HCT116 (cell line): ENCODE measurements around the gene CD22. TPM values are rescaled to one million over a fixed set of nuclear protein-coding genes. Genes with fewer than 3 reads are reported as not detected.

Experiments used
- ATAC-seq: fragments of 200-7000 bp; cut with Tn5 transposase; 2 replicates; pipeline ENCODE4 v1.9.1; 2020; ENCODE audit warnings: mild to moderate bottlenecking, moderate library complexity
- BruUV-seq: library from RNA; stranded (reverse); fragments of 400-500 nt; replicated peaks from 2 replicates; lab custom pipeline; 2021; lab: Mats Ljungman, UMichigan
- CTCF ChIA-PET: fragments of 300-600 bp; sonication (Branson Sonifier 250); formaldehyde crosslinking; loops from one replicate; lab custom pipeline; 2021; ENCODE audit warnings: antibody characterized with exemption; lab: Charles Lee
- POLR2A ChIA-PET: fragments of 300-600, 350-600 bp; sonication (Branson Sonifier 250); formaldehyde crosslinking; loops from one replicate; lab custom pipeline; 2021; ENCODE audit warnings: antibody characterized with exemption; lab: Charles Lee
- RAD21 ChIA-PET, 2 experiments: fragments of 300-600 bp; sonication (Branson Sonifier 250); formaldehyde crosslinking; loops; one replicate each; lab custom pipeline; 2023; ENCODE audit warnings: low total read pairs in 2 of 2; ENCODE audit not compliant: uncharacterized antibody in 2 of 2, unreplicated experiment in 2 of 2, low non-redundant PET in 1 of 2; lab: Charles Lee
- DNase-seq: peaks from one replicate; pipeline ENCODE4 v3.0.0-alpha.2; 2010; ENCODE audit warnings: low read depth, low spot score
- H2AFZ ChIP-seq: fragments of 200-600 bp; shearing (Covaris generic), sonication (generic); 2 replicates; pipeline ENCODE4 v1.6.1; 2017; ENCODE audit warnings: low read depth, mixed run types, mixed read lengths, antibody characterized with exemption, low read length; ENCODE audit not compliant: poor library complexity, severe bottlenecking
- H3K27ac ChIP-seq: 2 replicates; pipeline ENCODE4 v1.5.1; 2012; ENCODE audit warnings: low read depth, low read length
- H3K27me3 ChIP-seq: fragments of 200-600 bp; sonication (generic); 2 replicates; pipeline ENCODE4 v1.6.1; 2016; ENCODE audit warnings: mixed run types, low read length, mixed read lengths; ENCODE audit not compliant: insufficient read depth
- H3K36me3 ChIP-seq, 2 experiments: fragments of 200-500 bp in 1 of 2; fragments of 200-600 bp in 1 of 2; sonication (Bioruptor generic) in 1 of 2; sonication (generic) in 1 of 2; 2 replicates each; pipeline versions ENCODE4 v1.5.1 to v1.6.1; 2014 to 2016; ENCODE audit warnings: low read length in 2 of 2, inconsistent platforms in 1 of 2, mixed read lengths in 1 of 2, mixed run types in 1 of 2; ENCODE audit not compliant: insufficient read depth in 2 of 2, control insufficient read depth in 1 of 2
- H3K4me1 ChIP-seq, 2 experiments: fragments of 200-600 bp in 1 of 2; sonication (generic) in 1 of 2; 2 replicates each; pipeline versions ENCODE4 v1.5.1 to v1.6.1; 2012 to 2017; ENCODE audit warnings: low read length in 2 of 2, inconsistent platforms in 1 of 2, mild to moderate bottlenecking in 1 of 2, mixed read lengths in 1 of 2, mixed run types in 1 of 2, moderate library complexity in 1 of 2; ENCODE audit not compliant: insufficient read depth in 2 of 2, control insufficient read depth in 1 of 2
- H3K4me2 ChIP-seq: fragments of 200-600 bp; sonication (generic); 2 replicates; pipeline ENCODE4 v1.6.1; 2017; ENCODE audit warnings: mixed run types, low read length, mixed read lengths
- H3K4me3 ChIP-seq, 2 experiments: fragments of 200-600 bp in 1 of 2; sonication (generic) in 1 of 2; replicated peaks in 1 of 2; 2 replicates each; pipeline ENCODE4 v1.5.1; 2011 to 2016; ENCODE audit warnings: low read length in 2 of 2, control low read depth in 1 of 2, low read depth in 1 of 2, mild to moderate bottlenecking in 1 of 2, mixed read lengths in 1 of 2, mixed run types in 1 of 2
- H3K79me2 ChIP-seq: fragments of 200-600 bp; sonication (generic); 2 replicates; pipeline ENCODE4 v1.6.1; 2017; ENCODE audit warnings: mild to moderate bottlenecking, mixed run types, low read length, moderate library complexity, mixed read lengths; ENCODE audit not compliant: insufficient read depth
- H3K9ac ChIP-seq: fragments of 200-600 bp; sonication (generic); 2 replicates; pipeline ENCODE4 v1.6.1; 2016; ENCODE audit warnings: low read length, mixed read lengths
- H3K9me2 ChIP-seq: fragments of 200-600 bp; sonication (generic), shearing (Covaris generic); 2 replicates; pipeline ENCODE4 v1.6.1; 2017; ENCODE audit warnings: mixed run types, mild to moderate bottlenecking, moderate library complexity; ENCODE audit not compliant: insufficient read depth
- H3K9me3 ChIP-seq, 2 experiments: fragments of 200-500 bp in 1 of 2; fragments of 200-600 bp in 1 of 2; sonication (Bioruptor generic) in 1 of 2; sonication (generic) in 1 of 2; 2 replicates each; pipeline ENCODE4 v1.6.1; 2014 to 2017; ENCODE audit warnings: low read length in 2 of 2, mixed read lengths in 2 of 2, inconsistent platforms in 1 of 2, low read depth in 1 of 2, mild to moderate bottlenecking in 1 of 2, mixed run types in 1 of 2, moderate library complexity in 1 of 2; ENCODE audit not compliant: control insufficient read depth in 1 of 2, insufficient read depth in 1 of 2
- H4K20me1 ChIP-seq: fragments of 200-600 bp; sonication (generic), shearing (Covaris generic); 2 replicates; pipeline ENCODE4 v1.6.1; 2017; ENCODE audit warnings: mixed run types, mild to moderate bottlenecking, moderate library complexity; ENCODE audit not compliant: insufficient read depth
- CBX3 ChIP-seq: IDR thresholded peaks from 2 replicates; pipeline ENCODE4 v1.6.1; 2012; ENCODE audit warnings: low read depth
- CEBPB ChIP-seq: IDR thresholded peaks from 2 replicates; pipeline ENCODE4 v1.6.1; 2012; ENCODE audit warnings: low read depth
- CTCF ChIP-seq, 3 experiments: fragments of 200-600 bp in 1 of 3; sonication (generic) in 1 of 3; IDR thresholded peaks in 2 of 3; conservative IDR thresholded peaks in 1 of 3; 2 replicates each; pipeline ENCODE4 v1.5.1; 2012 to 2017; ENCODE audit warnings: low read depth in 2 of 3, low read length in 2 of 3, antibody characterized with exemption in 1 of 3, borderline replicate concordance in 1 of 3, control low read depth in 1 of 3, mild to moderate bottlenecking in 1 of 3, mixed read lengths in 1 of 3, mixed run types in 1 of 3, moderate library complexity in 1 of 3; ENCODE audit not compliant: insufficient read depth in 1 of 3
- EGR1 ChIP-seq: IDR thresholded peaks from 2 replicates; pipeline ENCODE4 v1.6.1; 2012; ENCODE audit warnings: low read depth
- ELF1 ChIP-seq: IDR thresholded peaks from 2 replicates; pipeline ENCODE4 v1.6.1; 2012; ENCODE audit warnings: low read depth, borderline replicate concordance
- EZH2 ChIP-seq: fragments of 200-600 bp; sonication (generic); IDR thresholded peaks from 2 replicates; pipeline ENCODE4 v1.6.1; 2017; ENCODE audit warnings: antibody characterized with exemption, mixed run types
- EZH2phosphoT487 ChIP-seq: fragments of 200-600 bp; IDR thresholded peaks from 2 replicates; pipeline ENCODE4 v1.6.1; 2018; ENCODE audit warnings: antibody characterized with exemption, borderline replicate concordance
- FOSL1 ChIP-seq: IDR thresholded peaks from 2 replicates; pipeline ENCODE4 v1.6.1; 2012; ENCODE audit warnings: low read depth
- JUND ChIP-seq: IDR thresholded peaks from 2 replicates; pipeline ENCODE4 v1.6.1; 2012
- MAX ChIP-seq: IDR thresholded peaks from 2 replicates; pipeline ENCODE4 v1.6.1; 2012
- POLR2A ChIP-seq: IDR thresholded peaks from 2 replicates; pipeline ENCODE4 v1.7.0; 2011; ENCODE audit warnings: borderline replicate concordance; ENCODE audit not compliant: insufficient read depth, insufficient read length; ENCODE audit errors: extremely low read depth
- POLR2AphosphoS5 ChIP-seq: IDR thresholded peaks from 2 replicates; pipeline ENCODE4 v1.6.1; 2011; ENCODE audit warnings: mild to moderate bottlenecking, low read depth, low read length, moderate library complexity
- RAD21 ChIP-seq: IDR thresholded peaks from 2 replicates; pipeline ENCODE4 v1.6.1; 2012; ENCODE audit warnings: low read depth, mild to moderate bottlenecking
- REST ChIP-seq: IDR thresholded peaks from 2 replicates; pipeline ENCODE4 v1.6.1; 2012; ENCODE audit warnings: low read depth
- SIN3A ChIP-seq: IDR thresholded peaks from 2 replicates; pipeline ENCODE4 v1.6.1; 2012; ENCODE audit warnings: low read depth
- SP1 ChIP-seq: IDR thresholded peaks from 2 replicates; pipeline ENCODE4 v1.6.1; 2012; ENCODE audit warnings: low read depth
- TCF7L2 ChIP-seq: IDR thresholded peaks from 2 replicates; pipeline ENCODE4 v1.7.0; 2011; ENCODE audit warnings: borderline replicate concordance, inconsistent platforms; ENCODE audit not compliant: insufficient read depth, insufficient read length; ENCODE audit errors: extremely low read depth
- ZBTB33 ChIP-seq: IDR thresholded peaks from 2 replicates; pipeline ENCODE4 v1.6.1; 2011; ENCODE audit warnings: mild to moderate bottlenecking, low read length, moderate library complexity; ENCODE audit not compliant: insufficient replicate concordance; ENCODE audit errors: extremely low read depth
- ZFX ChIP-seq: fragments of 450-650 bp; IDR thresholded peaks from 2 replicates; pipeline ENCODE4 v1.6.1; 2017
- ZNF274 ChIP-seq: fragments of 200-500 bp; sonication (Bioruptor generic); IDR thresholded peaks from 2 replicates; pipeline ENCODE4 v1.6.1; 2014; ENCODE audit warnings: mild to moderate bottlenecking, low read depth, low read length, inconsistent platforms
- intact Hi-C: fragments of 100-400 bp; cut with micrococcal nuclease; formaldehyde crosslinking; loops from 2 replicates; pipeline ENCODE4 v1.10.0; 2022
- total RNA-seq: library from RNA; stranded (reverse); gene quantifications from one replicate; pipeline ENCODE4 v1.2.1, GENCODE V29; 2021; ENCODE audit not compliant: unreplicated experiment

Gene CD22
- total RNA-seq, 1 experiment from 2014 or later, result 7.0 TPM

GRCh38 chr19:35293808-35294207 is 35.2 kb upstream of the CD22 start (continued):
- no peak for TF ChIP-seq REST
- TF ChIP-seq ZFX, result no peak
- TF ChIP-seq EZH2, result no peak
- TF ChIP-seq, all 23 proteins: peak for 0

GRCh38 chr19:35294328-35294727 is 34.7 kb upstream of the CD22 start:
- Histone ChIP-seq H3K9me2 (no peaks in the 10 kb centered on the region), H3K4me1 (peaks cover 0 to 7% of the 10 kb centered on the region in 2 experiments; a peak in 1 of 4 replicates), H3K4me2 (no peak overlapping the region), H4K20me1 (no peaks in the 10 kb centered on the region), H3K27me3 (no peaks in the 10 kb centered on the region), H3K36me3 (no peaks in the 10 kb centered on the region), H3K4me3 (no peak overlapping the region), H3K79me2 (no peaks in the 10 kb centered on the region), H3K9ac (no peak overlapping the region), H3K27ac (no peak overlapping the region), H2AFZ (no peak overlapping the region), H3K9me3 (peaks cover 0 to 6% of the 10 kb centered on the region in 2 experiments; a peak in 1 of 4 replicates)
- TF ChIP-seq JUND (no peak), ZFX (no peak), CBX3 (no peak), ELF1 (no peak), TCF7L2 (no peak), MAX (no peak), SP1 (no peak), ZNF274 (no peak), RAD21 (no peak), EZH2phosphoT487 (no peak), CEBPB (no peak), POLR2AphosphoS5 (no peak), POLR2A (no peak), ZBTB33 (no peak), CTCF (IDR thresholded peaks at IDR 0.05 in 2 of 3, conservative IDR thresholded peaks at IDR 0.05 in 1 of 3; ENCODE audit: borderline replicate concordance in 1 of 3, insufficient read depth in 1 of 3, low read depth in 2 of 3, low read length in 2 of 3) (no peak), SIN3A (no peak), EZH2 (no peak), FOSL1 (no peak), EGR1 (no peak)
- ATAC-seq (no peak), DNase-seq (no peak)
- RAD21 ChIA-PET, result no interaction called here
- POLR2A ChIA-PET, result no interaction called here
- no TSS peak for BruUV-seq
- intact Hi-C loops, result no loop called here
- CTCF ChIA-PET, result no interaction called here
